Lung (tissue), 12 donors: ENCODE measurements around the gene CHN2. TPM values are rescaled to one million over a fixed set of nuclear protein-coding genes. Genes with fewer than 3 reads are reported as not detected.

Source experiments
- ATAC-seq: fragments of 200-7000 bp; cut with Tn5 transposase; one replicate; pipeline ENCODE4 v1.9.1; 2020; ENCODE audit warnings: moderate number of reproducible peaks; ENCODE audit not compliant: insufficient read depth, low FRiP score
- DNase-seq, 3 donors: peaks; one replicate each; pipeline ENCODE4 v3.0.0-alpha.2; 2013 to 2017
- H3K27ac ChIP-seq, 2 donors: one replicate each; pipeline ENCODE4 v1.5.1; 2013; ENCODE audit warnings: mild to moderate bottlenecking in 2 of 2, moderate library complexity in 2 of 2, control low read depth in 1 of 2, inconsistent platforms in 1 of 2, low read depth in 1 of 2, low read length in 1 of 2
- H3K27me3 ChIP-seq, 3 donors: one replicate each; pipeline ENCODE4 v1.5.1; 2013; ENCODE audit warnings: low read length in 2 of 3; ENCODE audit not compliant: control insufficient read depth in 3 of 3, insufficient read depth in 3 of 3
- H3K36me3 ChIP-seq, 4 donors: one replicate each; pipeline ENCODE4 v1.5.1; 2013; ENCODE audit warnings: low read length in 4 of 4, mild to moderate bottlenecking in 1 of 4, moderate library complexity in 1 of 4; ENCODE audit not compliant: control insufficient read depth in 4 of 4, insufficient read depth in 4 of 4
- H3K4me1 ChIP-seq, 5 donors: one replicate each; pipeline ENCODE4 v1.5.1; 2013; ENCODE audit warnings: low read length in 5 of 5, mild to moderate bottlenecking in 2 of 5, moderate library complexity in 1 of 5; ENCODE audit not compliant: control insufficient read depth in 5 of 5, insufficient read depth in 5 of 5
- H3K4me3 ChIP-seq: one replicate; pipeline ENCODE4 v1.5.1; 2013; ENCODE audit warnings: mild to moderate bottlenecking, control low read depth, moderate library complexity
- H3K9ac ChIP-seq, 2 donors: one replicate each; pipeline ENCODE4 v1.5.1; 2013; ENCODE audit warnings: low read length in 2 of 2, control low read depth in 1 of 2; ENCODE audit not compliant: insufficient read depth in 1 of 2
- H3K9me3 ChIP-seq, 4 donors: one replicate each; pipeline ENCODE4 v1.5.1; 2013; ENCODE audit warnings: low read length in 3 of 4, mild to moderate bottlenecking in 1 of 4, moderate library complexity in 1 of 4; ENCODE audit not compliant: control insufficient read depth in 4 of 4, insufficient read depth in 3 of 4
- CTCF ChIP-seq: IDR thresholded peaks from 2 replicates; pipeline ENCODE4 v1.5.1; 2012; ENCODE audit warnings: mild to moderate bottlenecking; ENCODE audit errors: control extremely low read depth, extremely low read depth
- WGBS, 2 donors: extraction: QIAGEN DNeasy Blood & Tissue Kit; methylation state at CpG; one replicate each; pipeline ENCODE4 v1.1.7; 2013; 5-methylcytosine and 5-hydroxymethylcytosine counted together
- polyA plus RNA-seq, 2 donors: library from polyadenylated mRNA; stranded (reverse); fragments of 200-250 nt; gene quantifications; one replicate each; pipeline ENCODE4 v1.2.1, GENCODE V29; 2013
- total RNA-seq, 2 donors: library from RNA; depleted of rRNA in 1 of 2; stranded (reverse); fragments of >200 nt in 1 of 2; gene quantifications; one replicate each; pipeline ENCODE4 v1.2.1, GENCODE V29; 2014 to 2021
- donor health status: control.
- donor health status: control.
- donor health status: Bipolar disorder and iron deficiency.
- donor health status: healthy.
- donor health status: DM: yes; HTN: yes; CAD: no.

The CHN2 gene
- total and polyA plus RNA-seq, 4 donors: 3.2 to 11.0 (median 6.7) TPM

GRCh38 chr7:29204491-29205272 is 10.1 kb downstream of the CHN2 start:
- DNase-seq (no peak), ATAC-seq (no peak)
- Histone ChIP-seq H3K36me3 (no peaks in the 10 kb centered on the region), H3K9ac (no peak overlapping the region), H3K27me3 (no peaks in the 10 kb centered on the region), H3K4me1 (peaks cover 0 to 3% (median 0%) of the 10 kb centered on the region in 5 donors), H3K9me3 (no peaks in the 10 kb centered on the region), H3K27ac (no peak overlapping the region), H3K4me3 (no peak overlapping the region)
- TF ChIP-seq CTCF: no peak
- 86 to 88% methylated on average over 6 of the region's 6 CpGs for WGBS, 2 donors

- Histone ChIP-seq H3K9ac (no peak overlapping the region), H3K9me3 (no peaks in the 10 kb centered on the region), H3K27ac (no peak overlapping the region), H3K4me1 (no peaks in the 10 kb centered on the region), H3K27me3 (no peaks in the 10 kb centered on the region), H3K4me3 (no peak overlapping the region), H3K36me3 (no peaks in the 10 kb centered on the region)
- TF ChIP-seq CTCF: no peak
- DNase-seq (no peak), ATAC-seq (no peak)
- WGBS, 2 donors: 38 to 49% methylated on average over 5 of the region's 5 CpGs
Measured at GRCh38 chr7:29207162-29207801, 12.7 kb downstream of the CHN2 start.

- ATAC-seq: no peak
- Histone ChIP-seq H3K27ac (no peak overlapping the region), H3K9me3 (no peaks in the 10 kb centered on the region), H3K4me3 (no peak overlapping the region), H3K27me3 (no peaks in the 10 kb centered on the region), H3K36me3 (no peaks in the 10 kb centered on the region), H3K4me1 (no peaks in the 10 kb centered on the region), H3K9ac (no peak overlapping the region)
- DNase-seq: no peak
- 84 to 88% methylated on average over 12 of the region's 12 CpGs for WGBS, 2 donors
- no peak for TF ChIP-seq CTCF
Measured at GRCh38 chr7:29208410-29209250, 14.1 kb downstream of the CHN2 start.
